ENCODE measurements around the gene SMPD3. TPM values are rescaled to one million over a fixed set of nuclear protein-coding genes. Genes with fewer than 3 reads are reported as not detected.

The SMPD3 gene
- total and polyA plus RNA-seq, 2 experiments from 2014 or later, result 0.57 to 0.83 TPM

DNA sequence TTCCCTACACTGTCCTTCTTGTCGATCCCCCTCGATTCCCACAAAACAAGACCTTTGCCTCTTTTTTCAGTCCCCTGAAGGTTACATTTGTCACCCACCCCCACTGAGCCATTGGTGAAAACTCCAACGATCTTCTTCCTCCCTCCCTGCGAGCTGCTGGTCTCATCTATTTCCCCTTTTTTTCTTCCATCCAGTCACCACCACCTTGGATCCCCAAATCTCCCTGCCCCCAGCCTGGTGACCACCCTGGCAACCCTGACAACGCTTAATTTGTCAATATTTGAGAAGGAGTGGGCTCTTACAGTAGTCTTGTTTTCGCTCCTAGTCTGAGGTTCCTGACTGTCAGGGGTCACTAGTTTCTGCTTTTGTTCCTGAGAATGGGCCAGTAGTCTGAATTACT is 62.9 kb downstream of the SMPD3 start (continued):
- TF ChIP-seq, protein P1, sequence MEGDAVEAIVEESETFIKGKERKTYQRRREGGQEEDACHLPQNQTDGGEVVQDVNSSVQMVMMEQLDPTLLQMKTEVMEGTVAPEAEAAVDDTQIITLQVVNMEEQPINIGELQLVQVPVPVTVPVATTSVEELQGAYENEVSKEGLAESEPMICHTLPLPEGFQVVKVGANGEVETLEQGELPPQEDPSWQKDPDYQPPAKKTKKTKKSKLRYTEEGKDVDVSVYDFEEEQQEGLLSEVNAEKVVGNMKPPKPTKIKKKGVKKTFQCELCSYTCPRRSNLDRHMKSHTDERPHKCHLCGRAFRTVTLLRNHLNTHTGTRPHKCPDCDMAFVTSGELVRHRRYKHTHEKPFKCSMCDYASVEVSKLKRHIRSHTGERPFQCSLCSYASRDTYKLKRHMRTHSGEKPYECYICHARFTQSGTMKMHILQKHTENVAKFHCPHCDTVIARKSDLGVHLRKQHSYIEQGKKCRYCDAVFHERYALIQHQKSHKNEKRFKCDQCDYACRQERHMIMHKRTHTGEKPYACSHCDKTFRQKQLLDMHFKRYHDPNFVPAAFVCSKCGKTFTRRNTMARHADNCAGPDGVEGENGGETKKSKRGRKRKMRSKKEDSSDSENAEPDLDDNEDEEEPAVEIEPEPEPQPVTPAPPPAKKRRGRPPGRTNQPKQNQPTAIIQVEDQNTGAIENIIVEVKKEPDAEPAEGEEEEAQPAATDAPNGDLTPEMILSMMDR (conservative IDR thresholded peaks at IDR 0.05; ENCODE audit: low read depth in 2 of 2), result no peak
- no peak for TF ChIP-seq POLR2AphosphoS5 (IDR thresholded peaks at IDR 0.05; ENCODE audit: low read depth)
- TF ChIP-seq CREB1 (CRISPR knock-in tag; IDR thresholded peaks at IDR 0.05; ENCODE audit: low read depth), result no peak
- TF ChIP-seq, protein P2, sequence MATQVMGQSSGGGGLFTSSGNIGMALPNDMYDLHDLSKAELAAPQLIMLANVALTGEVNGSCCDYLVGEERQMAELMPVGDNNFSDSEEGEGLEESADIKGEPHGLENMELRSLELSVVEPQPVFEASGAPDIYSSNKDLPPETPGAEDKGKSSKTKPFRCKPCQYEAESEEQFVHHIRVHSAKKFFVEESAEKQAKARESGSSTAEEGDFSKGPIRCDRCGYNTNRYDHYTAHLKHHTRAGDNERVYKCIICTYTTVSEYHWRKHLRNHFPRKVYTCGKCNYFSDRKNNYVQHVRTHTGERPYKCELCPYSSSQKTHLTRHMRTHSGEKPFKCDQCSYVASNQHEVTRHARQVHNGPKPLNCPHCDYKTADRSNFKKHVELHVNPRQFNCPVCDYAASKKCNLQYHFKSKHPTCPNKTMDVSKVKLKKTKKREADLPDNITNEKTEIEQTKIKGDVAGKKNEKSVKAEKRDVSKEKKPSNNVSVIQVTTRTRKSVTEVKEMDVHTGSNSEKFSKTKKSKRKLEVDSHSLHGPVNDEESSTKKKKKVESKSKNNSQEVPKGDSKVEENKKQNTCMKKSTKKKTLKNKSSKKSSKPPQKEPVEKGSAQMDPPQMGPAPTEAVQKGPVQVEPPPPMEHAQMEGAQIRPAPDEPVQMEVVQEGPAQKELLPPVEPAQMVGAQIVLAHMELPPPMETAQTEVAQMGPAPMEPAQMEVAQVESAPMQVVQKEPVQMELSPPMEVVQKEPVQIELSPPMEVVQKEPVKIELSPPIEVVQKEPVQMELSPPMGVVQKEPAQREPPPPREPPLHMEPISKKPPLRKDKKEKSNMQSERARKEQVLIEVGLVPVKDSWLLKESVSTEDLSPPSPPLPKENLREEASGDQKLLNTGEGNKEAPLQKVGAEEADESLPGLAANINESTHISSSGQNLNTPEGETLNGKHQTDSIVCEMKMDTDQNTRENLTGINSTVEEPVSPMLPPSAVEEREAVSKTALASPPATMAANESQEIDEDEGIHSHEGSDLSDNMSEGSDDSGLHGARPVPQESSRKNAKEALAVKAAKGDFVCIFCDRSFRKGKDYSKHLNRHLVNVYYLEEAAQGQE (IDR thresholded peaks at IDR 0.05; ENCODE audit: unreplicated experiment), result no peak
- no peak for TF ChIP-seq EZH2 (IDR thresholded peaks at IDR 0.05; ENCODE audit: low read depth, unreplicated experiment)
- no peak for TF ChIP-seq JUNB (IDR thresholded peaks at IDR 0.05; ENCODE audit: unreplicated experiment)
- TF ChIP-seq EZH2phosphoT487 (IDR thresholded peaks at IDR 0.05; ENCODE audit: unreplicated experiment), result no peak
- TF ChIP-seq ZNF114 (CRISPR knock-in tag; IDR thresholded peaks at IDR 0.05), result no peak
- no peak for TF ChIP-seq ZNF331 (CRISPR knock-in tag; IDR thresholded peaks at IDR 0.05; ENCODE audit: low read depth)
- TF ChIP-seq ETS1 (IDR thresholded peaks at IDR 0.05), result no peak

DNA sequence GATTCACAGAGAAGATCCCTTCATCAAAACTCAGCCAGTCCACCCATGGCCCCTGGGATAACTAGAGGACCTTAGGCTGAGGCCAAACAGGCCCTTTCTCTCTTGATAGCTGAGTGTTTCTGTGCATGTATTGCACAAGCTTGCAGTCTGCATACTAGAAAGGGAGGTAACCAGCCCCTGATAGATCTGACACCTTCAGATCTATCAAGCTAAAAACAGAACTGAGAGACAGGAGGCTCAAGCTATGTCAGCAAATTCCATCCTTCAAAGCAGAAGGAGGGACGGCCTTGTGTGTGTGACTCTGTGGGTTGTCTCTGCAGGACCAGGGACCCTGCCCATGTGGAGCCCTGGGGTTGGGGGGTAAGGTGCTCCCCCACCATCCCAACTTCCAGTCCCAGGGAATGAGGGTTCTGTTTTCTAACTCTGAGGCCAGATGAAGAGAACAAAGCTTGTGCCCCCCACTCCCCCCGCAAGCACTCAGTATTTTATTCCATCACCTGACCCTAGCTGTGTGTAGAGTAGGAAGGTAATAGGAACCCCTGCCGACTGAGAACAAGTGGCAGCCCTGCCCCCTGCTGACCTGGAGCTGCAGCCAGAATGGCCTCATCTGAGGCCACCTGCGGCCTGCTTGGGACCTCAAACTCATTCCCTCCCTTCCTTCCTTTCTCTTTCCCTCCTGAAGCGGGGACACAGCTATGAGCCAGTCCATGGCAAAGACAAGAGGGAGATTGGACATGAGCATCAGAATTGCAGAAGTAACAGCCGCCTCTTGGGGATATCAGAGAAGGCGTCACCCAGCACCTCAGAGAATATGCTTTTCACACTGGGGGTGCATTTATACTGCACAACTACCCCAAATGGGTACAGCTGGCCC is 63.8 kb downstream of the SMPD3 start:
- Mint-ChIP-seq H3K9me3 (no peaks in the 10 kb centered on the region), H3K27ac (no peak overlapping the region), H3K4me3 (no peak overlapping the region; the same call in 2 of the 3 replicates), H3K4me1 (peaks cover 47% of the 10 kb centered on the region), H3K36me3 (ENCODE audit: low read depth) (no peaks in the 10 kb centered on the region), H3K27me3 (ENCODE audit: insufficient read depth, low read depth, poor library complexity) (peaks cover 8% of the 10 kb centered on the region)
- peak; percentile 52 for ATAC-seq
- Histone ChIP-seq H3K4me3 (no peak overlapping the region), H3K9me2 (ENCODE audit: insufficient read depth) (no peaks in the 10 kb centered on the region), H3K79me2 (replicated peaks; ENCODE audit: insufficient read depth) (no peaks in the 10 kb centered on the region), H3K36me3 (ENCODE audit: insufficient read depth) (no peaks in the 10 kb centered on the region), H3K27me3 (ENCODE audit: insufficient read depth) (no peaks in the 10 kb centered on the region), H3K4me1 (ENCODE audit: insufficient read depth) (peaks cover 27% of the 10 kb centered on the region), H4K20me1 (replicated peaks; ENCODE audit: insufficient read depth) (no peaks in the 10 kb centered on the region), H3K27ac (ENCODE audit: low read depth) (no peak overlapping the region), H3K4me2 (peak overlapping the region; percentile 60), H2AFZ (no peak overlapping the region), H3F3A (replicated peaks; ENCODE audit: low read depth) (no peaks in the 10 kb centered on the region)
- TF ChIP-seq EZH2phosphoT487 (IDR thresholded peaks at IDR 0.05; ENCODE audit: unreplicated experiment), result no peak
- TF ChIP-seq, protein P1 (conservative IDR thresholded peaks at IDR 0.05; ENCODE audit: low read depth in 2 of 2), result peak in 1 of 2 experiments; percentile 35; a peak in 2 of 4 replicates
- peak; percentile 48 for DNase-seq (ENCODE audit: low spot score)
